22Rv1 (cell line): ENCODE measurements around the gene KRTAP16-1.

Experiments used
- ZFX ChIP-seq: fragments of 450-650 bp; IDR thresholded peaks from 2 replicates; pipeline ENCODE4 v1.6.1; 2017; ENCODE audit warnings: antibody characterized with exemption, borderline replicate concordance
- TF ChIP-seq, protein P1 (sequence below): fragments of 450-650 bp; IDR thresholded peaks from 2 replicates; pipeline ENCODE4 v1.5.1; 2017; ENCODE audit warnings: mild to moderate bottlenecking

DNA sequence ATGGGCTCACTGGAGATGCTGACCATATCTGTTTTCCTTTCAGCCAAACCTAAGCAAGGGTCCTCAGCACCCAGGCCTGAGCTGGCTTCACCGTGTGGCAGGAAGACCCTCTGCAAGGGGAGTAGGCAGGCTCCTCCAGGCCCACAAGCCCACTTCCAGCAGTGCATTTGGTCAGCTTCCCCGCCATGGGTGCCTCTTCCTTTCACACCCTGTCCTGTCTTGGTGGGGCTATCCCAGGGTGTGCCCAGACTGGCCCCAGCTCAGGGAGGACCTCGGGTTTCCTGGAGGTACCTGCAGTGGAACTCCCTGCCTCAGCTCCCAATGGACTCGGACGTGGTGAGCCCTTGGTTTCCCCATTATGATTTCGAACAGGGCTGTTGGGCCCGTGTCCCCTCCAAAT lies 19.1 kb upstream of the KRTAP16-1 start:
- TF ChIP-seq, protein P1, sequence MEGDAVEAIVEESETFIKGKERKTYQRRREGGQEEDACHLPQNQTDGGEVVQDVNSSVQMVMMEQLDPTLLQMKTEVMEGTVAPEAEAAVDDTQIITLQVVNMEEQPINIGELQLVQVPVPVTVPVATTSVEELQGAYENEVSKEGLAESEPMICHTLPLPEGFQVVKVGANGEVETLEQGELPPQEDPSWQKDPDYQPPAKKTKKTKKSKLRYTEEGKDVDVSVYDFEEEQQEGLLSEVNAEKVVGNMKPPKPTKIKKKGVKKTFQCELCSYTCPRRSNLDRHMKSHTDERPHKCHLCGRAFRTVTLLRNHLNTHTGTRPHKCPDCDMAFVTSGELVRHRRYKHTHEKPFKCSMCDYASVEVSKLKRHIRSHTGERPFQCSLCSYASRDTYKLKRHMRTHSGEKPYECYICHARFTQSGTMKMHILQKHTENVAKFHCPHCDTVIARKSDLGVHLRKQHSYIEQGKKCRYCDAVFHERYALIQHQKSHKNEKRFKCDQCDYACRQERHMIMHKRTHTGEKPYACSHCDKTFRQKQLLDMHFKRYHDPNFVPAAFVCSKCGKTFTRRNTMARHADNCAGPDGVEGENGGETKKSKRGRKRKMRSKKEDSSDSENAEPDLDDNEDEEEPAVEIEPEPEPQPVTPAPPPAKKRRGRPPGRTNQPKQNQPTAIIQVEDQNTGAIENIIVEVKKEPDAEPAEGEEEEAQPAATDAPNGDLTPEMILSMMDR: no peak
- no peak for TF ChIP-seq ZFX
